HL-60 (cell line): ENCODE measurements around the gene ZGPAT.
"Not testable (repeated sequence)": the region's sequence is repeated elsewhere in the genome, so short reads cannot be mapped to it uniquely, and the experiment has no call there.

ENCODE experiments used
- DNase-seq, 2 experiments: peaks; one replicate each; pipeline ENCODE4 v3.0.0-alpha.2; 2010 to 2020; ENCODE audit warnings: low read depth in 1 of 2, low spot score in 1 of 2
- H3K27ac ChIP-seq: fragments of 250-450 bp; sonication (Bioruptor Pico); replicated peaks from 2 replicates; pipeline ENCODE4 v1.5.1; 2020; ENCODE audit warnings: mild to moderate bottlenecking, moderate library complexity
- H3K27me3 ChIP-seq: fragments of 250-450 bp; sonication (Bioruptor Pico); 2 replicates; pipeline ENCODE4 v1.5.1; 2021; ENCODE audit warnings: mild to moderate bottlenecking, moderate library complexity; ENCODE audit not compliant: insufficient read depth, poor library complexity, severe bottlenecking
- H3K4me3 ChIP-seq: replicated peaks from 2 replicates; pipeline ENCODE4 v1.5.1; 2011; ENCODE audit warnings: mild to moderate bottlenecking, control low read depth, low read length; ENCODE audit not compliant: insufficient read depth
- GABPA ChIP-seq: IDR thresholded peaks from 2 replicates; pipeline ENCODE4 v1.6.1; 2012; ENCODE audit warnings: low read depth
- POLR2AphosphoS5 ChIP-seq: IDR thresholded peaks from 2 replicates; pipeline ENCODE4 v1.6.1; 2012; ENCODE audit warnings: low read depth
- SPI1 ChIP-seq: IDR thresholded peaks from 2 replicates; pipeline ENCODE4 v1.6.1; 2012; ENCODE audit warnings: low read depth, mild to moderate bottlenecking, borderline replicate concordance
- long read RNA-seq: library from polyadenylated mRNA; unstranded; transcript quantifications from one replicate; pipeline ENCODE4 v2.0.0, GENCODE V29; 2020
- TF ChIP-seq, protein P1 (sequence below): IDR thresholded peaks from one replicate; pipeline ENCODE4 v1.5.1; 2011; ENCODE audit warnings: low read length, control low read depth, inconsistent platforms; ENCODE audit not compliant: insufficient read depth
- TF ChIP-seq, protein P2 (sequence below): IDR thresholded peaks from 2 replicates; pipeline ENCODE4 v1.6.1; 2012; ENCODE audit warnings: low read depth; ENCODE audit not compliant: insufficient replicate concordance

Gene ZGPAT, protein sequence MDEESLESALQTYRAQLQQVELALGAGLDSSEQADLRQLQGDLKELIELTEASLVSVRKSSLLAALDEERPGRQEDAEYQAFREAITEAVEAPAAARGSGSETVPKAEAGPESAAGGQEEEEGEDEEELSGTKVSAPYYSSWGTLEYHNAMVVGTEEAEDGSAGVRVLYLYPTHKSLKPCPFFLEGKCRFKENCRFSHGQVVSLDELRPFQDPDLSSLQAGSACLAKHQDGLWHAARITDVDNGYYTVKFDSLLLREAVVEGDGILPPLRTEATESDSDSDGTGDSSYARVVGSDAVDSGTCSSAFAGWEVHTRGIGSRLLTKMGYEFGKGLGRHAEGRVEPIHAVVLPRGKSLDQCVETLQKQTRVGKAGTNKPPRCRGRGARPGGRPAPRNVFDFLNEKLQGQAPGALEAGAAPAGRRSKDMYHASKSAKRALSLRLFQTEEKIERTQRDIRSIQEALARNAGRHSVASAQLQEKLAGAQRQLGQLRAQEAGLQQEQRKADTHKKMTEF
- long read RNA-seq, transcript ZGPAT-204 (7 exons, 1,890 nt) = minor isoform, 21 of 114 reads
- long read RNA-seq, transcript ZGPAT-202 (7 exons, 1,871 nt) = major isoform, 65 of 114 reads
- long read RNA-seq, partial matches to known transcripts = 0 of 114 reads
- long read RNA-seq, other reads (novel, unspliced or antisense) = 24 of 114 reads

DNA sequence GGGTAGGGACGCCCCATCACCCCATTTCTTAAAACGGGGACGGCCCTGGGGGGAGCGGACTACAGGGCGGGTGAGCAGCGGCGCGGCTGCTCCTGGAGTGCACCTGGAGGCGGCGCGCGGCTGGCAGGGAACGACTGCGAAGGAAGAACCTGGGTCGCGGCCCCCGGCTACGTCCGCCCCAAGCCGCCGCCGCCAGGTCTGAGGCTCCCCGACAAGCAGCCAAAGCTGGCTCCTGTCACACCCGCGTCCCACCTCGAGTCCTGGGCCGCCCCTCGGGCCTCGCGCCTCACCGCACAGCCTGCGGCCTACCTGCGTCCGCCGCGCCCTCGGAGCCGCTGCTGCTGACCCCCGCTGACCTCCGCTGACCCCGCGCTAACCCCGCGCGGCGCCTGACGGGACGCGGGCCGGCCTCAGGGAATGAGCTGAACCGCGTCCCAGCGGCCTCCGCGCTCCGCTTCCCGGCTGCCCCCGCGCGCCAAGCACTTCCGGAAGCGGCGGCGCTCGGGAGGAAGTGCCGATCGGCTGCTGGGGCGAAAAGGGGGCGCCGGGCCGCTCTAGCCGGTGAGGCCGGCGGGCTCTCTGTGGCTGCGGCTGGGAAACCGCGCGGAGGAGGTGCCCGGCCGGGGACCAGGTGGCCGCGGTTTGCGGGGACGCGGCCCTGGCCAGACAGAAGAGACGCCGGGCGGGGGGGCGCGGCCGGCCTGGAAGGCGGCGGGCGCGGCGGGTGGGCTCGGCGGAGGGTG lies at the start of gene ZGPAT, which contains the start of gene ARFRP1:
Gene ZGPAT (plus strand): TSS at position 482 of the 743 bp plus-strand sequence. CDS start 542 bp downstream, outside the sequence.
Gene ARFRP1 (minus strand): TSS at position 419 of the 743 bp plus-strand sequence. CDS start 885 bp downstream, outside the sequence.
- DNase-seq = peak; percentile 86 to 89
- H3K27me3 ChIP-seq = no peaks in the 10 kb centered on the region
- TF ChIP-seq GABPA (peak; percentile 88), POLR2AphosphoS5 (peak; percentile 55), SPI1 (peak; percentile 91)
- TF ChIP-seq, protein P1, sequence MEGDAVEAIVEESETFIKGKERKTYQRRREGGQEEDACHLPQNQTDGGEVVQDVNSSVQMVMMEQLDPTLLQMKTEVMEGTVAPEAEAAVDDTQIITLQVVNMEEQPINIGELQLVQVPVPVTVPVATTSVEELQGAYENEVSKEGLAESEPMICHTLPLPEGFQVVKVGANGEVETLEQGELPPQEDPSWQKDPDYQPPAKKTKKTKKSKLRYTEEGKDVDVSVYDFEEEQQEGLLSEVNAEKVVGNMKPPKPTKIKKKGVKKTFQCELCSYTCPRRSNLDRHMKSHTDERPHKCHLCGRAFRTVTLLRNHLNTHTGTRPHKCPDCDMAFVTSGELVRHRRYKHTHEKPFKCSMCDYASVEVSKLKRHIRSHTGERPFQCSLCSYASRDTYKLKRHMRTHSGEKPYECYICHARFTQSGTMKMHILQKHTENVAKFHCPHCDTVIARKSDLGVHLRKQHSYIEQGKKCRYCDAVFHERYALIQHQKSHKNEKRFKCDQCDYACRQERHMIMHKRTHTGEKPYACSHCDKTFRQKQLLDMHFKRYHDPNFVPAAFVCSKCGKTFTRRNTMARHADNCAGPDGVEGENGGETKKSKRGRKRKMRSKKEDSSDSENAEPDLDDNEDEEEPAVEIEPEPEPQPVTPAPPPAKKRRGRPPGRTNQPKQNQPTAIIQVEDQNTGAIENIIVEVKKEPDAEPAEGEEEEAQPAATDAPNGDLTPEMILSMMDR = no peak
- H3K4me3 ChIP-seq = peak within 1 kb of the TSS; percentile 93
- peak within 1 kb of the TSS; percentile 87 for H3K27ac ChIP-seq

DNA sequence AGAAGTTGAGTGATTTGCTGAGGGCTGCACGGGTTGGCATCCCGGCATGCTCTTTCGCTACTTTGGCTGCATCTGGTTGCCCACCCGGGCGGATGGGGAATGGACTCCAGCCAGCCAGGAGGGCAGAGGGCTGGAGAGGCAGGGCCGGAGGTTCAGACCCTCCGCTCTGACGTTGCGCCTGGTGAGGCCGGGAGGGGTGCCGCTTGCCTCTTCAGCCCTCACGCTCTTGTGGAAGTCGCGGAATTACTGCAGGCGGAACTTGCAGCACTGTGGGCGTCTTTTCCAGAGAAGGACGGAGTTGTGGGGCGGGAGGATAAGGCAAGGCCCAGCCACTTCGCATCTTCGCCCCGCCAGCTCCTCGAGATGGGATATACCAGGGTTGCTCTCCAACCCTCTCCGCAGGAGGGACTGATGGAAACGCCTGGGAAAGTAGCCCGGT lies 49.1 kb upstream of the ZGPAT start:
- no peaks in the 10 kb centered on the region for H3K27me3 ChIP-seq

DNA sequence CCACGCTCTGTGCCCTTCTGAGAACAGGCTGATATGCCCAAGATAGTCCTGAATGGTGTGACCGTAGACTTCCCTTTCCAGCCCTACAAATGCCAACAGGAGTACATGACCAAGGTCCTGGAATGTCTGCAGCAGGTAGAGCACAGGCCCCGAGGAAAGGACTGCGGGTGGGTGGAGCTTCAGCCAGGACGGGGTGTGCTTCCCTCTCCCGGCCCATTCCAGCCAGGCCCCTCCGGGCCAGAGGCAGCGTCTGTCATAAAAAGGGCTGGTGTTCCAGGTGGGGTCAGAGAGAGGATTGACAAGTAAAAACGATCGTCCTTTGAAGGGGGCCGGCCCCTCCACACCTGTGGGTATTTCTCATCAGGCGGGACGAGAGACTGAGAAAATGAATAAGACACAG lies 48.5 kb upstream of the ZGPAT start:
- no peak for DNase-seq
- no peak overlapping the region; the same call in 1 of the 2 replicates for H3K27ac ChIP-seq
- H3K27me3 ChIP-seq = no peaks in the 10 kb centered on the region
- TF ChIP-seq, protein P2, sequence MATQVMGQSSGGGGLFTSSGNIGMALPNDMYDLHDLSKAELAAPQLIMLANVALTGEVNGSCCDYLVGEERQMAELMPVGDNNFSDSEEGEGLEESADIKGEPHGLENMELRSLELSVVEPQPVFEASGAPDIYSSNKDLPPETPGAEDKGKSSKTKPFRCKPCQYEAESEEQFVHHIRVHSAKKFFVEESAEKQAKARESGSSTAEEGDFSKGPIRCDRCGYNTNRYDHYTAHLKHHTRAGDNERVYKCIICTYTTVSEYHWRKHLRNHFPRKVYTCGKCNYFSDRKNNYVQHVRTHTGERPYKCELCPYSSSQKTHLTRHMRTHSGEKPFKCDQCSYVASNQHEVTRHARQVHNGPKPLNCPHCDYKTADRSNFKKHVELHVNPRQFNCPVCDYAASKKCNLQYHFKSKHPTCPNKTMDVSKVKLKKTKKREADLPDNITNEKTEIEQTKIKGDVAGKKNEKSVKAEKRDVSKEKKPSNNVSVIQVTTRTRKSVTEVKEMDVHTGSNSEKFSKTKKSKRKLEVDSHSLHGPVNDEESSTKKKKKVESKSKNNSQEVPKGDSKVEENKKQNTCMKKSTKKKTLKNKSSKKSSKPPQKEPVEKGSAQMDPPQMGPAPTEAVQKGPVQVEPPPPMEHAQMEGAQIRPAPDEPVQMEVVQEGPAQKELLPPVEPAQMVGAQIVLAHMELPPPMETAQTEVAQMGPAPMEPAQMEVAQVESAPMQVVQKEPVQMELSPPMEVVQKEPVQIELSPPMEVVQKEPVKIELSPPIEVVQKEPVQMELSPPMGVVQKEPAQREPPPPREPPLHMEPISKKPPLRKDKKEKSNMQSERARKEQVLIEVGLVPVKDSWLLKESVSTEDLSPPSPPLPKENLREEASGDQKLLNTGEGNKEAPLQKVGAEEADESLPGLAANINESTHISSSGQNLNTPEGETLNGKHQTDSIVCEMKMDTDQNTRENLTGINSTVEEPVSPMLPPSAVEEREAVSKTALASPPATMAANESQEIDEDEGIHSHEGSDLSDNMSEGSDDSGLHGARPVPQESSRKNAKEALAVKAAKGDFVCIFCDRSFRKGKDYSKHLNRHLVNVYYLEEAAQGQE = no peak
- TF ChIP-seq, protein P1 = no peak
- TF ChIP-seq POLR2AphosphoS5 (no peak), GABPA (no peak), SPI1 (no peak)
- peak overlapping the region; percentile 91 for H3K4me3 ChIP-seq

More for the DNA sequence above, 49.1 kb upstream of the ZGPAT start:
- Histone ChIP-seq H3K4me3 (peak overlapping the region; percentile 91), H3K27ac (peak overlapping the region; percentile 86)
- DNase-seq = peak; percentile 55 to 73
- TF ChIP-seq, protein P1 = no peak
- TF ChIP-seq SPI1 (no peak), POLR2AphosphoS5 (no peak), GABPA (no peak)
- TF ChIP-seq, protein P2 = no peak

DNA sequence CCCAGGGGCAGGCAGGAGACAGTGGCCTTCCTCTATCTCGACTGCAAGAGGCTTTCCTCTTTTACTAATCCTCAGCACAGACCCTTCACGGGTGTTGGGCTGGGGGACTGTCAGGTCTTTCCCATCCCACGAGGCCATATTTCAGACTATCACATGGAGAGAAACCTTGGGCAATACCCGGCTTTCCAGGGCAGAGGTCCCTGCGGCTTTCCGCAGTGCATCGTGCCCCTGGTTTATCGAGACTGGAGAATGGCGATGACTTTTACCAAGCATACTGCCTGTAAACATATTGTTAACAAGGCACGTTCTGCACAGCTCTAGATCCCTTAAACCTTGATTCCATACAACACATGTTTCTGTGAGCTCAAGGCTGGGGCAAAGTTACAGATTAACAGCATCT lies 47.7 kb upstream of the ZGPAT start:
- DNase-seq, H3K4me3 ChIP-seq, H3K27me3 ChIP-seq, H3K27ac ChIP-seq: not testable (repeated sequence)
